Small intestine (tissue), 7 donors: ENCODE measurements around the gene ZNF385A. TPM values are rescaled to one million over a fixed set of nuclear protein-coding genes. Genes with fewer than 3 reads are reported as not detected.

Experiments used
- DNase-seq, 2 donors: peaks; one replicate each; pipeline versions ENCODE4 v3.0.0 to v3.0.0-alpha.2; 2013
- FAIRE-seq: peaks from 2 replicates; lab custom pipeline; 2012; peaks lifted over from hg19 to GRCh38; lab: Jason Lieb, UNC
- H3K27ac ChIP-seq, 3 donors: one replicate each; pipeline ENCODE4 v1.5.1; 2013; ENCODE audit warnings: low read length in 2 of 3, mild to moderate bottlenecking in 2 of 3, control low read depth in 1 of 3, inconsistent platforms in 1 of 3, low read depth in 1 of 3, moderate library complexity in 1 of 3
- H3K27me3 ChIP-seq, 3 donors: one replicate each; pipeline ENCODE4 v1.6.1; 2013; ENCODE audit warnings: low read length in 3 of 3, inconsistent platforms in 1 of 3; ENCODE audit not compliant: control insufficient read depth in 3 of 3, insufficient read depth in 3 of 3
- H3K36me3 ChIP-seq, 3 donors: one replicate each; pipeline ENCODE4 v1.6.1; 2013; ENCODE audit warnings: low read length in 3 of 3, inconsistent platforms in 1 of 3, low read depth in 1 of 3, mild to moderate bottlenecking in 1 of 3, moderate library complexity in 1 of 3; ENCODE audit not compliant: control insufficient read depth in 3 of 3, insufficient read depth in 2 of 3
- H3K4me1 ChIP-seq, 3 donors: one replicate each; pipeline ENCODE4 v1.6.1; 2013; ENCODE audit warnings: low read length in 2 of 3, inconsistent platforms in 1 of 3, low read depth in 1 of 3, mild to moderate bottlenecking in 1 of 3, moderate library complexity in 1 of 3; ENCODE audit not compliant: control insufficient read depth in 3 of 3, insufficient read depth in 2 of 3
- H3K4me3 ChIP-seq, 3 donors: one replicate each; pipeline ENCODE4 v1.5.1; 2013; ENCODE audit warnings: low read length in 3 of 3, control low read depth in 1 of 3, inconsistent platforms in 1 of 3, low read depth in 1 of 3, mild to moderate bottlenecking in 1 of 3, moderate library complexity in 1 of 3
- H3K9me3 ChIP-seq, 2 donors: one replicate each; pipeline ENCODE4 v1.6.1; 2013; ENCODE audit warnings: low read depth in 1 of 2, low read length in 1 of 2; ENCODE audit not compliant: control insufficient read depth in 2 of 2, insufficient read depth in 1 of 2
- WGBS, 3 donors: extraction: QIAGEN DNeasy Blood & Tissue Kit; methylation state at CpG; one replicate each; pipeline ENCODE4 v1.1.7; 2013; 5-methylcytosine and 5-hydroxymethylcytosine counted together
- polyA plus RNA-seq, 4 donors: library from polyadenylated mRNA; stranded (reverse) in 3 of 4; unstranded in 1 of 4; fragments of 200-250 nt in 3 of 4; fragments of 120-200 nt in 1 of 4; gene quantifications; one replicate each; pipeline versions ENCODE4 v1.2.1 to v1.2.3, GENCODE V29; 2013
- donor health status: healthy with polysubstance abuse.
- donor health status: control.
- donor health status: control.
- donor health status: Bipolar disorder and iron deficiency.
- donor health status: healthy.

The ZNF385A gene
- polyA plus RNA-seq, 4 donors = 0.45 to 9.7 (median 5.9) TPM

- WGBS, 3 donors = 1 to 7% (median 5%) methylated on average over 29 to 35 of the region's 35 CpGs
- Histone ChIP-seq H3K4me1 (peaks cover 0 to 8% (median 0%) of the 10 kb centered on the region in 3 donors), H3K36me3 (no peaks in the 10 kb centered on the region), H3K9me3 (no peaks in the 10 kb centered on the region), H3K27me3 (peaks cover 0 to 71% (median 2%) of the 10 kb centered on the region in 3 donors), H3K27ac (peak overlapping the region in 2 of 3 donors; percentile 65 to 86), H3K4me3 (peak overlapping the region; percentile 34 to 93 (median 63))
- FAIRE-seq (no peak), DNase-seq (no peak)
Observed at GRCh38 chr12:54418441-54419087, 34.0 kb upstream of the ZNF385A start.

- Histone ChIP-seq H3K27ac (peak overlapping the region; percentile 55 to 86 (median 65)), H3K27me3 (peaks cover 0 to 64% (median 2%) of the 10 kb centered on the region in 3 donors), H3K36me3 (no peaks in the 10 kb centered on the region), H3K4me3 (peak overlapping the region; percentile 34 to 93 (median 63)), H3K9me3 (no peaks in the 10 kb centered on the region), H3K4me1 (peaks cover 0 to 8% (median 0%) of the 10 kb centered on the region in 3 donors)
- FAIRE-seq (no peak), DNase-seq (peak in 1 of 2 donors; percentile 25)
- WGBS, 3 donors = 19 to 41% (median 40%) methylated on average over 25 of the region's 25 CpGs
Observed at GRCh38 chr12:54417712-54418440, 33.3 kb upstream of the ZNF385A start.

GRCh38 chr12:54416687-54417603 is 32.4 kb upstream of the ZNF385A start:
- Histone ChIP-seq H3K36me3 (no peaks in the 10 kb centered on the region), H3K27ac (peak overlapping the region in 2 of 3 donors; percentile 65 to 86), H3K9me3 (no peaks in the 10 kb centered on the region), H3K27me3 (peaks cover 0 to 56% (median 2%) of the 10 kb centered on the region in 3 donors), H3K4me3 (peak overlapping the region in 1 of 3 donors; percentile 63), H3K4me1 (peaks cover 0 to 8% (median 2%) of the 10 kb centered on the region in 3 donors)
- FAIRE-seq (no peak), DNase-seq (no peak)
- WGBS, 3 donors = 56 to 63% (median 58%) methylated on average over 5 of the region's 5 CpGs

DNA sequence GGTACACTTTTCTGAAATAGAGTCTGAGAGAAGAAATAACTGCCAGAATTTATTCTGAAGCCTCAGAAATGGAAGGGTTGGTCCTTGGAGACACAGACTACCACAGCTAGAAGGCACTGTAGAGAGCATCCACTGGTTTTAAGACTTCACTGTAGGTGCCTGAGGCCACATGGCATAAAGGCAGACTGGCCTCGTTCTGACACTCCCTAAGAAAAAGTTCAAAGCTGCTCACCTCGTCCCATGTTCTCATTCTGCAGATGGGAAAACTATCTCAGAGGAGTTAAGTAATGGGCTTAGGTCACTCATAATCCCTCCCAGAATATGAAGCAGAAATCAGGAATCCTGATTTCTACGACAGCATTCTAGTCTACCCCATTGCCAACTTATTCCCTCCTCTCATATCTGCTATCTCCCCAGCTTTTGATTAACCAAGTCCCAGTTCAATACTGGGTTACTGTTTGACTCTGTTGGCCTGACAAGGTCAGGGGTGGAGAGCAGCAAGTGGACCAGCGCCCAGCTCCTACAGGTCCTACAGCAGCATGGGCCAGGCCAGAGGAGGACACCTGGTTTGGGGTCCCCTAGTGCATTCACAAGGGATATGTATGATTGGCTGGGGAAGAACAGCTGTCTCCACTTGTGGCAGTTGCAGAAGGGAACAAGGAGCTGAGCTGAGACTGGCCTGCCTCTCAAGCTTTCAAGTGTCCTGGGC is 30.8 kb upstream of the ZNF385A start:
- Histone ChIP-seq H3K36me3 (no peaks in the 10 kb centered on the region), H3K27ac (peak overlapping the region in 1 of 3 donors; percentile 51), H3K27me3 (peaks cover 0 to 43% (median 0%) of the 10 kb centered on the region in 3 donors), H3K9me3 (no peaks in the 10 kb centered on the region), H3K4me1 (peaks cover 0 to 8% (median 5%) of the 10 kb centered on the region in 3 donors), H3K4me3 (no peak overlapping the region)
- DNase-seq = no peak
- FAIRE-seq = no peak
- WGBS, 3 donors = 25 to 47% (median 32%) methylated on average over 4 of the region's 4 CpGs

DNA sequence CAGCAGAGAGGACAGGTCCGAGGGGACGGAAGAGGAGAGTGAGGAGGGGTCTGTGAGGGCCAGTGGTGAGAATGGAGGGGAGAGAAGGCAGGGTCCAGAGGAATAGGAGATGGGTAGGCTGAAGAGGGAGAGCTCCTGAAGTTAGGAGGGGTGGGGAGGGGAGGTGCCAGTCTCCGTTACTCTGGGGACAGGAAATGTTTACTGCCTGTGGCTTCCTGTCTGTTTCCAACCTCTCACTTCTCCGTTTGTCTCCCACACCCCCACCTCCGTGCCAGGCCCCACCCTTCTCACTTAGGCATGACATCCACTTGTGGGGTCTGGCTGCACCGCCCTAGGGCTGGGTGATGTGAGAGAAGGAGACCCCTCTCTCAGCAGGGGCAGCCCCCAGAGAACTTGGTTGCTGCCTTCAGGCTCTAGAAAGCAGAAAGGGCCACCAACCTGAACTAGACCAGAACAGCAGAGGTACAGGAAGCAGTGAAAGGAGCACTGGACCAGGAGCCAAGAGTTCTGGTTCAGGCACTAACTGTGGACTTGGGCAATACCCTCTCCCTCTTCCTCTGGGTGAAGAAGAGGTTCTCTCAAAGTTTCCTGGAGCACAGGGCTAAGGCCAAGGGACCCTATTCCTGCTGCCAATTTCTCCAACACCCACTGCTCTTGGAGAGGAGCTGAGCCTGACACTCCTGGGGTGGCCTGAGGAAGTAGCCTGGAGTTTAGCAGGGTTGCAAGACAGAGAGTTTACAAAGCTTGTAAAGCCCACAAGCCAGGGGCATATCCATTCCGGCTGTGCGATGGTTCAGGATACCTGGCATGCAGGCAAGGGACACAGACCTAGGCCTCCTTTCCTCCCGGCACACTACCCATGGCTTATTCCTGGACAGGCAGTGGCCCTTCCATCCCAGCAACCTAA is 29.0 kb upstream of the ZNF385A start:
- DNase-seq (peak in 1 of 2 donors; percentile 50), FAIRE-seq (no peak)
- Histone ChIP-seq H3K27ac (peak overlapping the region in 2 of 3 donors; percentile 17 to 69), H3K9me3 (no peaks in the 10 kb centered on the region), H3K4me3 (no peak overlapping the region), H3K36me3 (peaks cover 0 to 9% (median 2%) of the 10 kb centered on the region in 3 donors), H3K27me3 (peaks cover 0 to 27% (median 0%) of the 10 kb centered on the region in 3 donors), H3K4me1 (peaks cover 0 to 5% (median 4%) of the 10 kb centered on the region in 3 donors)
- 50 to 60% (median 56%) methylated on average over 9 of the region's 9 CpGs for WGBS, 3 donors

- no peak overlapping the region for H3K4me3 ChIP-seq
- no peak for DNase-seq
Observed at GRCh38 chr12:54412786-54413185, 28.3 kb upstream of the ZNF385A start.

DNA sequence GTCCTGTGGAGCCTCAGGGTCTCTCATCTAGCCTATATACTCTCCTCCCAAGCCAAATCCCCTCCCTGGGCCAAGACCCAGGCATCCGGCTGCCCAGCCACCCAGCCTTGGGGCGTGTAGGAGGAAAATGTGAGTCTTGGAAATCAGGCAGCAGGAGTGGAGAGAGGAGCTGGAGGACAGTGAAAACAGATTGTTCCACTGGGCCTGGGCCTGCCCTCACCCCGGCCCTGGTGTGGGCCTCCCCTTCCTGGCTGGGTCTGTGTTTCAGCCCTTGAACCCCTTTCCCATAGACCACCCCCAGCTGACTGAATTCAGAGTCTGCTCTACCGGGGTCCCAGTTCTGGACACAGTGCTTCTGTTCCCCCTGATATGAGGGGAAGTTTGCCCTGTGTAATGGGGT is 27.8 kb upstream of the ZNF385A start:
- peak overlapping the region in 2 of 3 donors; percentile 16 to 35 for H3K27ac ChIP-seq
- DNase-seq (no peak), FAIRE-seq (no peak)
- H3K4me3 ChIP-seq = no peak overlapping the region
- 70 to 73% (median 70%) methylated on average over 3 to 4 of the region's 4 CpGs for WGBS, 3 donors
- peaks cover 0 to 15% (median 0%) of the 10 kb centered on the region in 3 donors for H3K27me3 ChIP-seq
- H3K9me3 ChIP-seq = no peaks in the 10 kb centered on the region
- peaks cover 0 to 5% (median 0%) of the 10 kb centered on the region in 3 donors for H3K4me1 ChIP-seq
- peaks cover 0 to 18% (median 5%) of the 10 kb centered on the region in 3 donors for H3K36me3 ChIP-seq

More at GRCh38 chr12:54412786-54413185, 28.3 kb upstream of the ZNF385A start:
- FAIRE-seq = no peak
- WGBS, 3 donors = 65 to 79% (median 70%) methylated on average over 3 of the region's 3 CpGs
- no peaks in the 10 kb centered on the region for H3K9me3 ChIP-seq
- H3K36me3 ChIP-seq = peaks cover 0 to 13% (median 3%) of the 10 kb centered on the region in 3 donors
- H3K27me3 ChIP-seq = peaks cover 0 to 19% (median 0%) of the 10 kb centered on the region in 3 donors
- H3K4me1 ChIP-seq = peaks cover 0 to 5% (median 0%) of the 10 kb centered on the region in 3 donors
- peak overlapping the region in 2 of 3 donors; percentile 16 to 35 for H3K27ac ChIP-seq
